Measurements from ENCODE around the gene CAMK2B. TPM values are rescaled to one million over a fixed set of nuclear protein-coding genes. Genes with fewer than 3 reads are reported as not detected.

Gene CAMK2B
- total RNA-seq, 1 donor from 2014 or later = 0.17 TPM

- Histone ChIP-seq H3K27me3 (peaks cover 2% of the 10 kb centered on the region), H3K36me3 (no peaks in the 10 kb centered on the region), H3K9me3 (no peaks in the 10 kb centered on the region), H3K4me3 (no peak overlapping the region), H3K4me1 (peaks cover 33% of the 10 kb centered on the region), H3K27ac (peak overlapping the region; percentile 66)
- DNase-seq = no peak
- no peak for ATAC-seq
- TF ChIP-seq CTCF (IDR thresholded peaks at IDR 0.05) = no peak
- intact Hi-C loops (cut with DNase I) = no loop called here
Observed at GRCh38 chr7:44258865-44259546, 66.4 kb downstream of the CAMK2B start.

- Histone ChIP-seq H3K27me3 (no peaks in the 10 kb centered on the region), H3K36me3 (no peaks in the 10 kb centered on the region), H3K27ac (peak overlapping the region; percentile 66), H3K9me3 (no peaks in the 10 kb centered on the region), H3K4me3 (no peak overlapping the region), H3K4me1 (peaks cover 33% of the 10 kb centered on the region)
- DNase-seq = no peak
- ATAC-seq = no peak
- no peak for TF ChIP-seq CTCF (IDR thresholded peaks at IDR 0.05)
- intact Hi-C loops (cut with DNase I) = no loop called here
Observed at GRCh38 chr7:44258423-44258760, 67.0 kb downstream of the CAMK2B start.

GRCh38 chr7:44257618-44258422, 67.6 kb downstream of the CAMK2B start:
- peak; percentile 85 for DNase-seq
- intact Hi-C loops (cut with DNase I) = no loop called here
- ATAC-seq = peak; percentile 87

GRCh38 chr7:44257213-44257612, 68.2 kb downstream of the CAMK2B start:
- DNase-seq = no peak
- TF ChIP-seq CTCF (IDR thresholded peaks at IDR 0.05) = no peak
- no peaks in the 10 kb centered on the region for H3K36me3 ChIP-seq
- no peaks in the 10 kb centered on the region for H3K9me3 ChIP-seq
- no peak for ATAC-seq
- peak overlapping the region; percentile 77 for H3K27ac ChIP-seq
- peaks cover 33% of the 10 kb centered on the region for H3K4me1 ChIP-seq
- no peaks in the 10 kb centered on the region for H3K27me3 ChIP-seq
- intact Hi-C loops (cut with DNase I) = no loop called here
- no peak overlapping the region for H3K4me3 ChIP-seq

More at GRCh38 chr7:44257618-44258422, 67.6 kb downstream of the CAMK2B start:
- H3K27ac ChIP-seq = peak overlapping the region; percentile 77
- H3K4me3 ChIP-seq = no peak overlapping the region
- no peaks in the 10 kb centered on the region for H3K9me3 ChIP-seq
- no peak for TF ChIP-seq CTCF (IDR thresholded peaks at IDR 0.05)
- no peaks in the 10 kb centered on the region for H3K36me3 ChIP-seq
- peaks cover 33% of the 10 kb centered on the region for H3K4me1 ChIP-seq
- H3K27me3 ChIP-seq = no peaks in the 10 kb centered on the region

GRCh38 chr7:44256459-44256858, 68.9 kb downstream of the CAMK2B start:
- ATAC-seq (no peak), DNase-seq (no peak)
- Histone ChIP-seq H3K4me1 (peaks cover 33% of the 10 kb centered on the region), H3K36me3 (no peaks in the 10 kb centered on the region), H3K27ac (no peak overlapping the region), H3K9me3 (no peaks in the 10 kb centered on the region), H3K27me3 (no peaks in the 10 kb centered on the region), H3K4me3 (no peak overlapping the region)
- intact Hi-C loops (cut with DNase I) = no loop called here
- TF ChIP-seq CTCF (IDR thresholded peaks at IDR 0.05) = no peak
